HepG2 (cell line): Measurements from ENCODE around the gene BTBD8. TPM values are rescaled to one million over a fixed set of nuclear protein-coding genes. Genes with fewer than 3 reads are reported as not detected.

Source experiments
- AHDC1 ChIP-seq: sonication (generic); formaldehyde crosslinking; IDR thresholded peaks from 2 replicates; pipeline ENCODE4 v1.5.1; 2020; ENCODE audit warnings: mild to moderate bottlenecking, missing genetic modification reagents, borderline replicate concordance
- LBX2 ChIP-seq: sonication (generic); formaldehyde crosslinking; IDR thresholded peaks from 2 replicates; pipeline ENCODE4 v1.5.0; 2020; ENCODE audit warnings: missing genetic modification reagents, mild to moderate bottlenecking, borderline replicate concordance
- RNF2 ChIP-seq: fragments of 450-650 bp; conservative IDR thresholded peaks from 2 replicates; pipeline ENCODE4 v1.6.1; 2016; ENCODE audit warnings: low read depth
- ZNF407 ChIP-seq: sonication (generic); formaldehyde crosslinking; IDR thresholded peaks from one replicate; pipeline ENCODE4 v1.5.1; 2020; ENCODE audit warnings: mild to moderate bottlenecking, missing genetic modification reagents; ENCODE audit errors: not compliant biosample characterization
- polyA plus RNA-seq, 8 experiments: library from polyadenylated mRNA; depleted of rRNA in 3 of 8; stranded (reverse) in 7 of 8; unstranded in 1 of 8; fragments of >200 nt; fragmentation: Illumina TruSeq in 4 of 8; extraction: Trizol in 4 of 8; gene quantifications; 2 replicates each; pipeline versions ENCODE4 v1.2.1 to v1.2.3, GENCODE V29; 2011 to 2016; ENCODE audit warnings: low read depth in 4 of 8, missing spikeins in 1 of 8, mixed read lengths in 1 of 8; ENCODE audit not compliant: insufficient read depth in 1 of 8
- total RNA-seq, 5 experiments: library from RNA; depleted of rRNA; stranded (reverse); fragments of >200 nt; fragmentation: Illumina TruSeq; extraction: Trizol; gene quantifications; 2 replicates each; pipeline ENCODE4 v1.2.3, GENCODE V29; 2016; ENCODE audit warnings: low read depth in 1 of 5

The BTBD8 gene
- total and polyA plus RNA-seq, 2 of the 13 experiments (the other 11 are each of a cell fraction or from before 2014, with no cell fraction given): 0.41 to 1.8 TPM

GRCh38 chr1:92030656-92031107 is 49.5 kb upstream of the BTBD8 start (continued):
- TF ChIP-seq ZNF407 (CRISPR knock-in tag): no peak
- no peak for TF ChIP-seq RNF2
- TF ChIP-seq AHDC1 (CRISPR knock-in tag): no peak
- TF ChIP-seq LBX2 (CRISPR knock-in tag): no peak
